ENCODE measurements around the gene IRF2BP2. TPM values are rescaled to one million over a fixed set of nuclear protein-coding genes. Genes with fewer than 3 reads are reported as not detected.

The IRF2BP2 gene
- total RNA-seq, 1 donor from 2014 or later, result 80.3 TPM

DNA sequence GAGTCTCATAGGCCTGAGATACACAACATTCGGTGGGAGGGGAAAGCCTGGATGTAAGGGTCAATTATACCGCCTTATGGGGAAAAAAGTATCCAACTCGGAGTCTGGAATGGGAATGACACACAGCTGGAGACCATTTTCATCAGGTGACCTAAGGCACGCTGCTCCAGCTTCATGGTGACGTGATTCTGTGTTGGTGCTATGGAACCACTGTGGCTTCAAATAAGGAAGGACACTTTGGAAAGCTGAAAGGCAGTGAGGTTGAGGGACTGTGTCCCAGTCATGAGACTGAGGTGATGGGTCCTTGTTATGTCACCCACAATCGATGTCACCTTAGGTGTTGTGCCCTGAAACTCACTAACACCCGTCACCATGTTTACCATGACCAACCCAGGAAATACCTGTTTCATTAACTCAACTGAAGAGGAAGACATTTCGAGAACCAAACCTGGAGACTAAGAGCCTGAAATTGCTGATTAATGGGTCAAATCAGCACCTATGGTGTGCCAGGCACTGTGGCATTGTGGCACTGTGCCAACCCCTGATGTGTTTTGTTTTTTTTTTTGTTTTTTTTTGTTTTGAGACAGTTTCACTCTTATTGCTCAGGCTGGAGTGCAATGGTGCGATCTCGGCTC lies 54.5 kb downstream of the IRF2BP2 start:
- DNase-seq (ENCODE audit: low read depth) (peak; percentile 41), FAIRE-seq (peak; percentile 70)
- TF ChIP-seq, protein P1, sequence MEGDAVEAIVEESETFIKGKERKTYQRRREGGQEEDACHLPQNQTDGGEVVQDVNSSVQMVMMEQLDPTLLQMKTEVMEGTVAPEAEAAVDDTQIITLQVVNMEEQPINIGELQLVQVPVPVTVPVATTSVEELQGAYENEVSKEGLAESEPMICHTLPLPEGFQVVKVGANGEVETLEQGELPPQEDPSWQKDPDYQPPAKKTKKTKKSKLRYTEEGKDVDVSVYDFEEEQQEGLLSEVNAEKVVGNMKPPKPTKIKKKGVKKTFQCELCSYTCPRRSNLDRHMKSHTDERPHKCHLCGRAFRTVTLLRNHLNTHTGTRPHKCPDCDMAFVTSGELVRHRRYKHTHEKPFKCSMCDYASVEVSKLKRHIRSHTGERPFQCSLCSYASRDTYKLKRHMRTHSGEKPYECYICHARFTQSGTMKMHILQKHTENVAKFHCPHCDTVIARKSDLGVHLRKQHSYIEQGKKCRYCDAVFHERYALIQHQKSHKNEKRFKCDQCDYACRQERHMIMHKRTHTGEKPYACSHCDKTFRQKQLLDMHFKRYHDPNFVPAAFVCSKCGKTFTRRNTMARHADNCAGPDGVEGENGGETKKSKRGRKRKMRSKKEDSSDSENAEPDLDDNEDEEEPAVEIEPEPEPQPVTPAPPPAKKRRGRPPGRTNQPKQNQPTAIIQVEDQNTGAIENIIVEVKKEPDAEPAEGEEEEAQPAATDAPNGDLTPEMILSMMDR (IDR thresholded peaks at IDR 0.05; ENCODE audit: insufficient read depth, low read length, severe bottlenecking), result no peak

DNA sequence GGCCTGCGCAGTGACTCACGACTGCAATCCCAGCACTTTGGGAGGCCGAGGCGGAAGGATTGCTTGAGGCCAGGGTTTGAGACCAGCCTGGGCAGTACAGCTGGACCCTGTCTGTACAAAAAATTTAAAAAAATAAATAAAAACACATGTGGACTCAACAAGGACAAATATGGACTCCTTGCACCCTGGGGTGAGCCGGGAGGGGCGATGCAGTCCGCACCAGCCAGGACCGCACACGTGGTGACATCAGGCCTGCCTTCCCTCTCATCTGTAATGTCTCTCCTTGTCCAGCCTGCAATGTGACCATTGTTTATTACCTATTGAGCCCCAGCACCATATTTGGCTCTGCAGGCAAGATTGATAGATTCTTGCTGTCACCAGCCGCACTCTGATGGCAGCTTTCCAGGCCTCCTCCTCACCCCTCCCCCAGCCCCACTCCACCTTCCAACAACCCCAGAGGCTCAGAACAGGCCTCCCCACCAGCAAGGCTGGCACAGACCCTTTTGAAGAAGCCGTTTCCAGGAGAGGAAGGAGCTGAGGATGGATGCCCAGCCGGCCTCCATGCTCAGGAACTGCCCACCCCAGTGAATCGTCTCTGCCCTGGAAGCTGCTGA lies 55.2 kb downstream of the IRF2BP2 start:
- no peaks in the 10 kb centered on the region for H3K27me3 ChIP-seq (ENCODE audit: control insufficient read depth, insufficient read depth, low read length)
- H3K4me3 ChIP-seq (ENCODE audit: low read depth, low read length), result no peak overlapping the region
- no peak for FAIRE-seq
- DNase-seq (ENCODE audit: low read depth), result no peak
- H3K36me3 ChIP-seq (ENCODE audit: control insufficient read depth, insufficient read depth, low read length), result no peaks in the 10 kb centered on the region
- TF ChIP-seq, protein P1 (IDR thresholded peaks at IDR 0.05; ENCODE audit: insufficient read depth, low read length, severe bottlenecking), result no peak

More for the DNA sequence above, 54.5 kb downstream of the IRF2BP2 start:
- no peak overlapping the region for H3K4me3 ChIP-seq (ENCODE audit: low read depth, low read length)
- H3K36me3 ChIP-seq (ENCODE audit: control insufficient read depth, insufficient read depth, low read length), result no peaks in the 10 kb centered on the region
- no peaks in the 10 kb centered on the region for H3K27me3 ChIP-seq (ENCODE audit: control insufficient read depth, insufficient read depth, low read length)

Other genes starting within 250 kb of the IRF2BP2 start
- 29.7 and 48.3 TPM in 2 replicates for gene COA6, start 236.7 kb downstream of the IRF2BP2 start, total RNA-seq
- gene TARBP1, start 131.0 kb downstream of the IRF2BP2 start, total RNA-seq, result 9.1 and 15.0 TPM in 2 replicates

All from bronchial epithelial cell (primary cell).